Uterus (tissue), 4 donors: ENCODE results near the gene SP110. TPM values are rescaled to one million over a fixed set of nuclear protein-coding genes. Genes with fewer than 3 reads are reported as not detected.

Experiments used
- DNase-seq, 2 donors: peaks; one replicate each; pipeline ENCODE4 v3.0.0-alpha.2; 2019 to 2020
- H3K27ac ChIP-seq, 2 donors: fragments of 200-600 bp; sonication (generic); 1 replicate in 1 of 2; 2 replicates in 1 of 2; pipeline ENCODE4 v1.5.1; 2016 to 2018
- H3K27me3 ChIP-seq, 2 donors: fragments of 200-600 bp; sonication (generic); one replicate each; pipeline ENCODE4 v1.5.1; 2018 to 2019; ENCODE audit warnings: control low read depth in 1 of 2
- H3K36me3 ChIP-seq, 2 donors: fragments of 200-600 bp; sonication (generic); one replicate each; pipeline ENCODE4 v1.5.1; 2019; ENCODE audit warnings: control low read depth in 1 of 2
- H3K4me1 ChIP-seq, 2 donors: fragments of 200-600 bp; sonication (generic); one replicate each; pipeline ENCODE4 v1.5.1; 2018 to 2019; ENCODE audit warnings: control low read depth in 1 of 2
- H3K4me3 ChIP-seq, 2 donors: fragments of 200-600 bp; sonication (generic); 1 replicate in 1 of 2; 2 replicates in 1 of 2; pipeline ENCODE4 v1.5.1; 2018 to 2019; ENCODE audit warnings: mild to moderate bottlenecking in 1 of 2
- H3K9me3 ChIP-seq, 2 donors: fragments of 200-600 bp; sonication (generic); one replicate each; pipeline ENCODE4 v1.5.1; 2019; ENCODE audit warnings: control low read depth in 1 of 2
- POLR2A ChIP-seq, 2 donors: fragments of 450-650 bp; IDR thresholded peaks; one replicate each; pipeline ENCODE4 v1.6.1; 2016; ENCODE audit warnings: antibody characterized with exemption in 2 of 2, mild to moderate bottlenecking in 1 of 2, moderate library complexity in 1 of 2
- intact Hi-C: fragments of 100-400 bp; cut with DNase I; formaldehyde crosslinking; loops from one replicate; pipeline ENCODE4 v1.15.1; 2023; ENCODE audit warnings: low total_unique reads
- total RNA-seq, 4 donors: library from RNA; depleted of rRNA in 3 of 4; stranded (reverse); fragments of >200 nt in 3 of 4; gene quantifications; one replicate each; pipeline versions ENCODE4 v1.1.0 to v1.2.4, GENCODE V29; 2014 to 2023
- TF ChIP-seq, protein P1 (sequence below), 4 experiments: fragments of 200-600 bp in 2 of 4; fragments of 450-650 bp in 2 of 4; sonication (generic) in 2 of 4; IDR thresholded peaks; one replicate each; pipeline ENCODE4 v1.5.1; 2016 to 2019; ENCODE audit warnings: antibody characterized with exemption in 4 of 4, mild to moderate bottlenecking in 2 of 4, moderate library complexity in 1 of 4
- donor health status: DM: yes; HTN: yes; CAD: no.

The SP110 gene
- total RNA-seq, 4 donors from 2014 or later = 10.5 to 77.9 (median 23.8) TPM

DNA sequence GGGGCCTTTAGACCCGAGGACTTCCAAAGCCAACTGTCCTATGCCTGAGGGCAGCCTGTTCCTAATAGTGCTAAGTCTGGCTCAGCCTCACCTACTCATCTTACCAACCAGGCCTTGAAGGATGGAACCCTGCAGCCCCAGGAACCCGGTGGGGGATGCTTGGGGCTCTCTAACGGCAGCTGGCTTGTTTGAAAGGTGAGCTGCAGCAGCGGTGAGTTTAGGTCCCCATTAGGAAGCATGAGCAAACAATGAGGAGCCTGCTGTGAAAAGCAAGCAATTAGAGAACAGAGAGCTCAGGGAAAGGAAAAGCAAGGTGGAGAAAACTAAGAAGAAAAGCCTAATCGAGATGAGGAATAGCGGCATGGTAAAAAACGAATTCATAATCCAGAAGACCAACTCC is 39.9 kb downstream of the SP110 start:
- Histone ChIP-seq H3K36me3 (no peaks in the 10 kb centered on the region), H3K27ac (no peak overlapping the region), H3K27me3 (no peaks in the 10 kb centered on the region), H3K4me3 (no peak overlapping the region), H3K4me1 (no peaks in the 10 kb centered on the region), H3K9me3 (no peaks in the 10 kb centered on the region)
- intact Hi-C loops = no loop called here
- TF ChIP-seq POLR2A (IDR thresholded peaks at IDR 0.05) = no peak
- TF ChIP-seq, protein P1, sequence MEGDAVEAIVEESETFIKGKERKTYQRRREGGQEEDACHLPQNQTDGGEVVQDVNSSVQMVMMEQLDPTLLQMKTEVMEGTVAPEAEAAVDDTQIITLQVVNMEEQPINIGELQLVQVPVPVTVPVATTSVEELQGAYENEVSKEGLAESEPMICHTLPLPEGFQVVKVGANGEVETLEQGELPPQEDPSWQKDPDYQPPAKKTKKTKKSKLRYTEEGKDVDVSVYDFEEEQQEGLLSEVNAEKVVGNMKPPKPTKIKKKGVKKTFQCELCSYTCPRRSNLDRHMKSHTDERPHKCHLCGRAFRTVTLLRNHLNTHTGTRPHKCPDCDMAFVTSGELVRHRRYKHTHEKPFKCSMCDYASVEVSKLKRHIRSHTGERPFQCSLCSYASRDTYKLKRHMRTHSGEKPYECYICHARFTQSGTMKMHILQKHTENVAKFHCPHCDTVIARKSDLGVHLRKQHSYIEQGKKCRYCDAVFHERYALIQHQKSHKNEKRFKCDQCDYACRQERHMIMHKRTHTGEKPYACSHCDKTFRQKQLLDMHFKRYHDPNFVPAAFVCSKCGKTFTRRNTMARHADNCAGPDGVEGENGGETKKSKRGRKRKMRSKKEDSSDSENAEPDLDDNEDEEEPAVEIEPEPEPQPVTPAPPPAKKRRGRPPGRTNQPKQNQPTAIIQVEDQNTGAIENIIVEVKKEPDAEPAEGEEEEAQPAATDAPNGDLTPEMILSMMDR (IDR thresholded peaks at IDR 0.05) = no peak
- no peak for DNase-seq

GRCh38 chr2:230178546-230179485 is 41.0 kb downstream of the SP110 start:
- TF ChIP-seq, protein P1 (IDR thresholded peaks at IDR 0.05) = no peak
- no peak for TF ChIP-seq POLR2A (IDR thresholded peaks at IDR 0.05)
- no peaks in the 10 kb centered on the region for H3K36me3 ChIP-seq
- H3K27ac ChIP-seq = no peak overlapping the region
- no peaks in the 10 kb centered on the region for H3K27me3 ChIP-seq
- no peaks in the 10 kb centered on the region for H3K4me1 ChIP-seq
- no peak overlapping the region for H3K4me3 ChIP-seq
- no peak for DNase-seq
- intact Hi-C loops = no loop called here
- no peaks in the 10 kb centered on the region for H3K9me3 ChIP-seq

- Histone ChIP-seq H3K4me1 (no peaks in the 10 kb centered on the region), H3K27ac (no peak overlapping the region), H3K9me3 (no peaks in the 10 kb centered on the region), H3K27me3 (no peaks in the 10 kb centered on the region), H3K36me3 (no peaks in the 10 kb centered on the region), H3K4me3 (no peak overlapping the region)
- TF ChIP-seq POLR2A (IDR thresholded peaks at IDR 0.05) = no peak
- TF ChIP-seq, protein P1 (IDR thresholded peaks at IDR 0.05) = no peak
- DNase-seq = no peak
- intact Hi-C loops = no loop called here
Observed at GRCh38 chr2:230176996-230177395, 42.8 kb downstream of the SP110 start.

DNA sequence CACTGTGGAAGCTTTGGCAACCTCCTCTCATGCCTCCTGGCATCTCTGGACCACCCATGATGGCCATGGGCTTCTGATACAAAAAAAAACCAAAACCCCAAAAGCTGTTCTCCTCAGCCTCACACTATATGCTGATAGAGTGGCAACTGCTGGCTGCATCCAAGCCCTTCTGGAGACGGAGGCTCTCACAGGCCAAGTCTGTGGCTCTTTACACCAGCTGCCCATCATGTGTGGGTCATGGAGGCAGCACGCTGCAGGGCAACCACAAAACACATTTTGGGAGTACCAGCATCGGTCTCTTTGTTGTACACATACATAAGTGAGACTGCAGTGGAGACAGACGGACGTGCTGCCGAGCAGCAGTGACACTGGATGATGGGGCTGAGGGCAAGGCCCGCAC is 45.3 kb downstream of the SP110 start:
- no peak for DNase-seq
- no peaks in the 10 kb centered on the region for H3K9me3 ChIP-seq
- no peak overlapping the region for H3K27ac ChIP-seq
- H3K4me3 ChIP-seq = no peak overlapping the region
- intact Hi-C loops = no loop called here
- TF ChIP-seq, protein P1 (IDR thresholded peaks at IDR 0.05) = no peak
- TF ChIP-seq POLR2A (IDR thresholded peaks at IDR 0.05) = no peak
- H3K4me1 ChIP-seq = no peaks in the 10 kb centered on the region
- H3K27me3 ChIP-seq = no peaks in the 10 kb centered on the region
- no peaks in the 10 kb centered on the region for H3K36me3 ChIP-seq

GRCh38 chr2:230172852-230173251 is 46.9 kb downstream of the SP110 start:
- no peaks in the 10 kb centered on the region for H3K9me3 ChIP-seq
- no peaks in the 10 kb centered on the region for H3K27me3 ChIP-seq
- no peak for DNase-seq
- TF ChIP-seq, protein P1 (IDR thresholded peaks at IDR 0.05) = no peak
- TF ChIP-seq POLR2A (IDR thresholded peaks at IDR 0.05) = no peak
- no peaks in the 10 kb centered on the region for H3K4me1 ChIP-seq
- no peak overlapping the region for H3K27ac ChIP-seq
- no peak overlapping the region for H3K4me3 ChIP-seq
- H3K36me3 ChIP-seq = no peaks in the 10 kb centered on the region
- intact Hi-C loops = no loop called here
